ENCODE measurements around the gene MICAL2.

MICAL2 gene

DNA sequence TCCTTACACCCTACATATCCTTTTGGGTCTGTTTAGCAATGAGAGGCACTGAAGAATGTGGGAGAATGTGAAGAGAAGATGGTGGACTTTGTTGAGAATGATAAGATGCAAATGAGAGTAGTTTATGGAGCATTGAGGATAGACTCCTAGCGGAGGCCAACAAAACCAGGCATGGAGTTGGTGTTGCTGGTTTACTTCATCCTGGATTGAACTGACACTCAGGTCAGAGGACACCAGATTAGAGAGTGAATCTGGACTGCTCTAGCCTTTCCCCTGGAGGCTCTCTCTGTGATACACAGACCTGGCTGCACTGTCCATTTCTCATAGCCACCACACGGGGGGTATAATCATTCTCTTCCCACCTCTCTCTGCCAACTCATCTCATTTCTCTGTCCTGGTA is 98.7 kb downstream of the MICAL2 start:
- no peak for DNase-seq (ENCODE audit: low read depth, low spot score)

DNA sequence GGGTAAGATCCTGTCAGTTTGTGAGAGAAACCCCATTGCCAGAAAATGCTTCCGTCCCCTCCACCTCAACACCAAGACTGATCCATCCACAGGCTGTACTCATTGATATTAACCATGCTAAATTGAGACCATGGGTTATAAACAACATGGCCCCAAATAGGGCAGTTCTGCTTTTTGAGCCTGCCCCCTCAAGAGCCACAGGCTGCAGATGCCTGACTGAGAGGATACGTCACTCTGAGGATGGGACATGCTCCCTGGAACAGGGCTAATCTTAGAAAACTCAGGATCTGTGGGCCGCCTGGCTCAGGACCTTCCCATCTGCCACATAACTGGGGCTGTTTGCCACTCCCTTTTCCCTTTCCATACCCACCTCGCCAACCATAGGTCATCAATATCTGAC is 99.8 kb downstream of the MICAL2 start:
- no peak for DNase-seq (ENCODE audit: low read depth, low spot score)

DNA sequence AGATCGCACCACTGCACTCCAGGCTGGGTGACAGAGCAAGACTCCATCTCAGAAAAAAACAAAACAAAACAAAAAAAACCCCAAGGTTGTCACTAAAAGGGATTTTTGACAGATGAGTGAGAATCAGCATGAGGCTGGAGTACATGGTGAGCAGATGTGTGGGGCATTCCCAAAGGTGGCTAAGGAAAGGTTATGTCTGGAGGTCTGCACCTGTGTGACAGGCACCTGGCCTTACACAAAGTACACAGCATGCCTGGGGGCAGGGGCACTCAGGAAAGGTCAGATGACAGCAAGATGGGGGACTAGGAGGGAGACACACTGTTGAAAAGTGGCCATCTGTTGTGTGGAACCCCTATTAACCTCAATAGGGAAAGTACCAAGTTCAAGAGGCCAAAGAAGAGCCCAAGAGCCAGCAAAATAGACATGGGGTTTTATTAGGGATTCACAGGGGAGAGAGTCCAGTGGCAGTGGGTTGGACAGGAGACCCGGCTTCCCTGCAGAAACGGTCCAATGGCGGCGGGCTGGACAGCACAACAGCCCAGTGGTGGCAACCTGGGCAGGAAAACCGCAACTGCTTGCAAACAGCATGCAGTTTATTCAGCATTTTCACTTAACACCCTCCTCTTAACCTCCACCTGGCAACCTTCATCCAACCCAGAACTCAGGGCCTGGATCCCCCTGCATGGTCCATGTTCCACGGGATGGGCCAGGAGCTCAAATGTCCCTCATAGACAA is 101.1 kb downstream of the MICAL2 start:
- no peak for DNase-seq (ENCODE audit: low read depth, low spot score)

DNA sequence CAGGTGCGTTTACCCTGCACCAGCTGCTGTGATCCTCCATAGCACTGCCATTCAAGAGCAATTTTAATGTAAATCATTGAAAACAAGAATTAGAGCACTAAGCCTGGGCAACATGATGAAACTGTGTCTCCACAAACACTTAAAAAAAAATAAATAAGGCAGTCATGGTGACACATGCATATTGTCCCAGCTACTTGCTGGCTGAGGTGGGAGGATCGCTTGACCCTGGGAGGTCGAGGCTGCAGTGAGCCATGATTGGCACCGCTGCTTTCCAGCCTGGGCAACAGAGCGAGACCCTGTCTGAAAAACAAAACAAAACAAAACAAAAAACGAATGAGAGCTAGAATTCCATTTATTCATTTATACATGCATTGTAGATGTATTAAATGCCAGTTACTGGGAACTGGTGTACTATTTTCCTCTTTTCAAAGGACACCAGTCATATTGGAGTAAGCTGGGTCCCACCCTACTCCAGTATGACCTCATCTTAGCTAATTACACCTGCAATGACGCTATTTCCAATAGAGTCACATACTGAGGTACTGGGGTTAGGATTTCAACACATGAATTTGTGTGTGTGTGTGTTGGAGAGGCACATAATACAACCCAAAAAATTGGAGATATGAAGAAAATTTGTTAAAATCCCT is 101.9 kb downstream of the MICAL2 start:
- DNase-seq (ENCODE audit: low read depth, low spot score): no peak

DNA sequence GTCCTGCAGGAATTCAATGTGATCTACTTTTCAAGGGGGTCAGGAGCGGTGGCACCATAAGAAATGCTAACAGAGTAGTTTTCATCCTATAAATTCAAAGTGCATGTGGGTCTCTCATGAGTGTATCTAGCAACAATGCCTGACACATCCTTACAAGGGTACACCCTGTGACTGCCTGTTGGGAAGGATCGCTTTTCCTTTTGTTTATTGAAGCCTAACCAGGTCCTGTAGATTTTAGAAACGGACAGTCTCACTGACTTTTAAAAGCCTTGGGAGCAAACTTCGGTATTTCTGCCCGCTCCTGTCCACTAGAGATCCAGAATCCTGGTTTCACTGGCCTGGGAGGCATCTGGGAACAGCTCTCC is 102.4 kb downstream of the MICAL2 start:
- DNase-seq (ENCODE audit: low read depth, low spot score): no peak

DNA sequence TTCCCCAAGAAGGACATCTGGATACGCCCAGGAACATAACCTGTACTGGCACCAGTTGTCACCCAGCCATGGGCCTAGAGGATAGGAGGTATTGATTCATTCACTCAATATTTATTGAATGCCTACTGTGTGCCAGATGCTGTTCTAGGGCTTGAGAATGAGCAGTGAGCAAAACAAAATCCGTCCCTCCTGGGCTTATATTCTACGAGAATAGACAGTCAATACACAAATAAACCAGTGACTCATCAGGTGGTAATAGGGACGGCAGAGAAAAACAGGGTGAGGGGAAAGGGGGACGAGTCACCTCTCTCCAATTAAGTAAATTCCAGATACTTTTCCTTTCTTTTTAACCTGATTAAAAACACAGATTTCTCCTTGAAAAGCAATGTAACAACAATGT is 103.5 kb downstream of the MICAL2 start:
- no peak for DNase-seq (ENCODE audit: low read depth, low spot score)

DNA sequence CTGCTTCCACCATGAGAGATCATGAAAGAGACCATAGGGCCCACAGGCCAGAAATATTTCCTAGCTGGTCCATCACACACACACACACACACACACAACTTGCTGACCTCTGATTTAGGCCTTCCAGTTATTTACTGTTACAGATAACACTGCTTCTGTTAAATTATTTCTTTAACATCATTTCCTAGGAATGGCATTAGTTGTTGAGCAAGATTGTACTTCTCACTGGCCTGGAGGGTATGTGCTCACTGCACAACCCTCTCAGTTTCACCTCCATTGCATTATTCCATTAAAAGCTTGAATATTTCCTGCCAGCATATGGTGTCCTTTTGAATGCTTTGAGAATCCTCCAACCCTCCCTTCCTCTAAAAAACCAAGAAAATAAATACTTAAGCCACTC is 104.4 kb downstream of the MICAL2 start:
- no peak for DNase-seq (ENCODE audit: low read depth, low spot score)

DNA sequence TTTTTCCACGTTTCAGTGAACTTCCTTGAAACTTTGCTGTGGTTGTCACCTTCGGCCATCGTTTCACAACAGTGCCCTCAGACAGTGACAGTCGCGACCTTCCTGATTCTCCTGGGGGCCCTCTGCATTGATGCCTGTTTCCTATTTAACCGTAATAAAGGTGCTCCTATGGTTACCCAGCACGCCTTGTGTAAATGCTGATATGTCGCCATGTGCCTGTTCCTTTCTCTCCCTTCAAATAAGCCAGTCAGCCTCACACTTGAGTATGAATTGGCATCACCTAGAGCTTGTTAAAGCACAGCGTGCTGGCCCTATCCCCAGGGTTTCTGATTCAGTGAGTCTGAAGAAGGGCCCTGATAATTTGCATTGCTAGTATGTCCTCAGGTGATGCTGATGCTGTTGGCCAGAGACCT is 104.8 kb downstream of the MICAL2 start:
- DNase-seq (ENCODE audit: low read depth, low spot score): no peak

DNA sequence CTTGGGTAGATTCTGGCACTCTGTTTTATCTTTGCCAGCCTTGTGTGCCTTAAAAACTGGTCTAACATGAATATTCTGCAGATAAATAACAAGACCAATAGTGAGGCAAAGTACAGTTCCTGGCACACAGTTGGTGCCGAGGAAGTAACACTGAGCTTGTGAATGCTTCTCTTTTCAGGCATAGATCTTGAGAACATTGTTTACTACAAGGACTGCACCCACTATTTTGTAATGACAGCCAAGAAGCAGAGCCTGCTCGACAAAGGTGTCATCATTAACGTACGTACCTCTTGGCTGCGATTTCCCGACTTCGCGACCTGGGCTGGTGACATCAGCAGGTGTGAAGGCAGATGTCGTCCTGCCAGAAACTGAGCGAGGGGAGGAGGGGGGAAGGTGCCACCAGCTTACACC is 105.7 kb downstream of the MICAL2 start:
- DNase-seq (ENCODE audit: low read depth, low spot score): no peak

DNA sequence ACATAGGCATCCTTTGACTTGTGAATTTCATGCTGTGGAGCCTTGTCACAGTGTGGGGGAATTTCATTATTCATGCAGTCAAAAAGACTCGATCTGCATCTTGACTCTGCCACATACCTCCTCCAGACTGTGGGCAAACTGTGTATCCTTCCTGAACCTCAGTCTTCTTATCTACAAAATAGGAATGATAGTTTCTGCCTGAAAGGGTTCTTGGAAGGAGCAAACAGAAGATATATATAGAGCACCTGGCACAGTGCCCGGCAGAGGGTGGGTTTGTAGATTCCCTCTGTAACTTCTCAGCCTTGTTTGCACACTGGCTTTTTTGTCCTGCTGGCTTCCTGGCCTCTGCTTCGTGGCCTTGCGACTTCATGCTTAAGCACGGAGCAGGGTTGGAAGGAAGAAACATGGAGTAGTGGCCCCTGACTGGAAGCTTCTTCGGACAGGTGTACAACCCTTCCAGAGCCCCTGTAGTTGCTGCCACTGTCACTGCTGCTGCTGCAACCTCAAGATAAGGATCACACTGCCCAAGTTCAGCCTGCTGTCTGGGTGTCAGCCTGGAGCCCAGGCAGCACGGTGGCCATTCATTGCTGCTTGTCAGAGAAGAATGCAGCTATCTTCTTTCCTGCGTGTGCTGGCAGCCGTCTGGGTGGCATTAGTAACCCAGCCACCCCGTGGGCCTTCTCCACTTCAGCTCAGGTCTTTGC is 106.4 kb downstream of the MICAL2 start:
- DNase-seq (ENCODE audit: low read depth, low spot score): no peak

DNA sequence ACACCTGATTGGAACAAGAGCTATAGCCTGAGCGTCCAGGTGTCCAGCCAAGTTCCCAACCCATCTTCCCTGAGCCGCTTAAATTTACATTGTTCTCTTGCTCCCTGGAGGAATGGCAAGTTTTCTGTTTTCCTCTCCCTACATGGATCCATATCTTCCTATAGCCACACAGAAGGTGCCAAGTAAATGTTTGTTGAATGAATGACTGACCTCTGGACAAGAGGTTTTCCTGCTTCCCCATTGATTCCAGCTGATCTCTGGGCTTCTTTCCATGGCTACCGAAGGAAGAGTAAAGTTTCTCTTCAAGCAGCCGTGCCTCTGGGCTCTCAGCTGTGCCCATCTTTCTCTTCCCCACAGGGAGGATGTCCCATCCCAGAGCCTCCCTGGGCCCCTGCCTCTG is 107.5 kb downstream of the MICAL2 start:
- no peak for DNase-seq (ENCODE audit: low read depth, low spot score)

DNA sequence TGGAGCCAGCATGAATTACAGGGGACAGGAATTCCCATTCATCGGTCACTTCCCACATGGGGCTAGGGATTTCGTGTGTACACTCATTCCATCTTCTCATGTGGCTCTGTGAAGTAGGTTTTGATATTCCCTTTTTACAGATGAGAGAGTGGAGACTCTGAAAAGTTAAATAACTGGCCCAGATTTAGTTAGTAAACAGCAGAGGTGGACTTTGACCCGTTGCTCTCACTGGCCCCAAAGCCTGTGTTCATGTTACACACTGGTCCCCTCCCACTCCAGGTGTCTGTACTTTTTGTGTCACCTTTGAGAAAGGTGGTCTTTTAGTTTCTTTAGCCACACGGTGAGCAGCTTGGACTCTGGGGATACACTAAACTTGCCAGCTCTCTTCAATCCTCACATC is 108.5 kb downstream of the MICAL2 start:
- no peak for DNase-seq (ENCODE audit: low read depth, low spot score)

DNA sequence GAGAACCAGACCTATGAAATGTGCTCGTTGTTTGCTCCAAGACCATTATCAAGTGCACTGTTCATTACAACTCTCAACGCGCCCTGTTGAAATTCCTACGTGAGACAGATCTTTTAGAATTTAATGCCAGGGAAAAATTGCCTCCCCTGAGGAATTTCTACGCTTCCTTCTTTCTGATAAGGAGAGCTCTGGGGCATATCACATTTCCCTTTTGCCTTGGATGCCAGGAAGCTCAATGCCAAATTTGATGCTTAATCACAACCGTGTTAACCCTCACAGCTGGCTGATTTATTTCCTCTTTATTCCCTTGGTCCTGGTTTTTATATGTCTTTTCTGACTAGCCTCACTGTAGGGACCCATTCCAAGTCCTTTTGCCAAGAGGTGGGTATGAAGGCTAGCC is 109.4 kb downstream of the MICAL2 start:
- no peak for DNase-seq (ENCODE audit: low read depth, low spot score)

DNA sequence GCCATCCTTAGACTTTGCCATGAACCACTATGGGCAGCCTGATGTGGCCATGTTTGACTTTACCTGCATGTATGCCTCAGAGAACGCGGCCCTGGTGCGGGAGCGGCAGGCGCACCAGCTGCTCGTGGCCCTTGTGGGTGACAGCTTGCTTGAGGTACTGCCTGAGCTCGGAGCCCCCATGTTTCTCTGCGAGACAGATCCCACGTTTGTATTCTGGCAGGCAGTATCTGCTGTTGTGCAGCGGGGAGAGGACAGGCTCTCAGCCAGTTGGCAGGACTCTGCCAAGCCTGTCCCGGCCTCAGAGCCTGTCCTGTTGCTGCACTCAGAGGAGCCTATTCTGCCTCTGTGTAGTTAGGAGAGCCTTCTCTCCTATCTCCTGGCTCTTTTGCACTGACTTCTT is 109.9 kb downstream of the MICAL2 start:
- no peak for DNase-seq (ENCODE audit: low read depth, low spot score)

DNA sequence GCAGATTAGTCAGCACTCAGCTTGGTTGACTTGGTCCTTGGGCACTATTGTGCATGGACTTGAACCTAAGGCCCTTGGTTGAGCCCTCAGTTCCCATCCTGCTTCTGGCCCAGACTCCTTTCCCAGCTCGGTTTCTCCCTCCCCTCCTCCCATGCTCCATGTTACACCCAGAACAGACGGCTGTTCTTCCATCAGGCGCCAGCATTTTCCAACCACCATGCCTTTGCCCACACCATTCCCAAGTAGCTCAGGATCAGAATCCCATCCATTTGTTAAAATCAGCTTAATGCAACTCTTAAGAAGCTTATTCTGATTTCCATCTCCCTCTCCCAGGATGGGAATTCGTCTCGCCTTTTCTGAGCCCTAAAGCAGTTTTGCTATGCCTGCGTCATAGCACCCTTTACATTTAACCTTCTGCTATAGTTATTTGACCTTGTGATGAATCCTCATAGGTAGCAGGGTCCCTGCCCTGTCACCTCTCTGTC is 110.7 kb downstream of the MICAL2 start:
- DNase-seq (ENCODE audit: low read depth, low spot score): no peak

DNA sequence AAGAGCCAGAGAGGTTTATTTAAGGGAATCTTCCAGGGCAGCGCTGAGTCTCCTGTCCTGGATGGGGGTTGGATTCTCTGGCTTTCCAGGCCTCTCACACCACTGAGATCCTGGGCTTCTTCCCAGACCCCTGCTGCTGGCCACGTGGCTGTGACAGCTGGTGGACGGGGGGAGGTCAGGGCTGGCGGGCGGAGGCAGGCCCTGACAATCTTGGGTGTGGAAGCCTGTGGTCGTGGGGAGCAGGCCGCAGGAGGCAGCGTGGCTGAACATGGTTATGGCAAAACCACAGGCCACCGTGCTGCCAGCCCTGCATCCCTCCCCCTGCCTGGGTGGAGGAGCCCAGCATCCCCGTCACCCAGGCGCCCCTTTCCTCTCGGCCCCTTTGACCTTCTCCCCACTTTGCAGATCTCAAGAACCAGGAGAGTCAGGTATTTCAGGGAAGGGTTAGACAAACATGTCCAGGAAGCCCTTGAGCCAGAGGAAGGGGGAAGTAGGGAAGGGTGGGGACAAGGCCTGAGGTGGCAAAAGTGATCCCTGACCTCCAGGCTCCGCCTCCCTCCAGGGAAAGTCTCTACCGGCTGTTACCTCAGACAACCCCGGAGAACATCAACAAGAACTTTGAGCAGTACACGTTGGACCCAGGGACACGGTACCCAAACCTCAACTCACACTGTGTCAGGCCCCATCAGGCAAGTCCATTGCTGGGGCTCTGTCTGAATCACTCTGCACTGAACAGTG is 111.8 kb downstream of the MICAL2 start:
- no peak for DNase-seq (ENCODE audit: low read depth, low spot score)

DNA sequence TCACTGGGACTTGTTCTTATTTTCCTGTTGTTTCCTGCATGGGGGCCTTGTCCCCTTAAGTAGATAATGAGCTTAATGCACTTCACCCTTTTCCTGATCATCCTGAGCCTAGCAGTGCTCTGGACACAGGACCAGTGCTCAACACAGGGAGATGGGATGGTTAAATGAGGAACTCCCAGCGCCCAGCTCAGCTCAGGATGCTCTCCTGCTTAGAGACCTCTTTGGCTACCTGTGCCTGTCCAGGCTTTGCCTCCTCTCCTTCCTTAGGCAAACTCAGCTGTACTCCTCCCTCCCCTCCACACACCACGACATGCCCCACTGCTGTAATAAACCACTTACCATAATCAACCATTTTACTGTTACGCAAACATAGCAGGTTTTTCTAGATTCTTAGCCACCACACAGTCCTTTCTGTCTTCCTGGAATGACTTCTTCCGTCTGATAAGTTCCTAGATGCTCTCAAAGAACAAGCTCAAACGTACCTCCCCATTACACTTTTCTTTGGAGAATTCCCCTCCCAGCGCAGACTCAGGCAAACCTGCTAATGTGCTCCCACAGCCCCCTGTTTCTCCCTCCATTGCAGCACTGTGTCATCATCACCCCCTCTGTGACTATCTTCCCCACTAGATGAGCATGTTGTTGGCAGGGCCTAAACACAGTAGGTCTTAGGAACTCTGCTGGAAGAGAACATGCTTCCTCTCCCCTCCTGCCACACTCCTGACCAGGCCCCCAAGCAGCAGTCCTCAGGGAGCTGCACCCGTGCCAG is 113.6 kb downstream of the MICAL2 start:
- no peak for DNase-seq (ENCODE audit: low read depth, low spot score)

DNA sequence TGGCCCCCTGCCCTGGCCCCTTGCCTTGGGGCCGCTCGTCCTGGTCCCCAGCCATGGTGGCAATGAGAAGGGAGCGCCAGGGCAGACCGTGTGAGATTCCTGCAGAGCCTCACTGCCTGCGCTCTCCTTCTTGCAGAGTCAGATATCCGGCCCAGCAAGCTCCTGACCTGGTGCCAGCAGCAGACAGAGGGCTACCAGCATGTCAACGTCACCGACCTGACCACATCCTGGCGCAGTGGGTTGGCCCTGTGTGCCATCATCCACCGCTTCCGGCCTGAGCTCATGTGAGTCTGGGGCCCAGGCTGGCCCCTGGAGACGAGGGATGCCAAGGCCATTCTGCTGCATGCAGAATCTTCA is 114.1 kb downstream of the MICAL2 start:
- DNase-seq (ENCODE audit: low read depth, low spot score): peak; percentile 52

DNA sequence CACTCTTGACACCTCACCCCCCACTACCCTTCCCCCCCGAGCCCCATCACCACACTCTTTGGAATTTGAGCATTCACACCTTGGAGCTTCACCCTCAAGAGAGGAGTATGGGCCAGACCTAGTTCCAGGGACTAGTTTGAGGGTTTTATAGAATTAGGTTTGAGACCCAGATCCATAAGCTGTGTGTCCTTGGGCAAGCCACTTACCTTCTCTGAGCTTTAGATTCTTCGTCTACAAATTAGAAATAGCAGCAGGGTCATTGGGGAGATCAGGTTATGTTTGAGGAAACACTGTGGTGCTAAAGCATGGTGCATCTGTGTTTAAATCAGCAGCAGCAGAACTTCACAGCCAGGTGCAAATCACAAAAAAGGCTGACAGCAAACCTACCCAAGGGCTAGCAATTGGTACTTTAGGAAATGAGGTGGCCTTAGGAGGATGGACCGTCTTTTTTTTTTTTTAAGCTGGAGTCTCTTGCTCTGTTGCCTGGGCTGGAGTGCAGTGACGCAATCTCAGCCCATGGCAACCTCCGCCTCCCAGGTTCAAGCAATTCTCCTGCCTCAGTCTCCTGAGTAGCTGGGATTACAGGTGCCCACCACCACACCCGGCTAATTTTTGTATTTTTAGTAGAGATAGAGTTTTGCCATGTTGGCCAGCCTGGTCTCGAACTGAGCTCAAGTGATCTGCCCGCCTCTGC is 114.8 kb downstream of the MICAL2 start:
- DNase-seq (ENCODE audit: low read depth, low spot score): no peak

DNA sequence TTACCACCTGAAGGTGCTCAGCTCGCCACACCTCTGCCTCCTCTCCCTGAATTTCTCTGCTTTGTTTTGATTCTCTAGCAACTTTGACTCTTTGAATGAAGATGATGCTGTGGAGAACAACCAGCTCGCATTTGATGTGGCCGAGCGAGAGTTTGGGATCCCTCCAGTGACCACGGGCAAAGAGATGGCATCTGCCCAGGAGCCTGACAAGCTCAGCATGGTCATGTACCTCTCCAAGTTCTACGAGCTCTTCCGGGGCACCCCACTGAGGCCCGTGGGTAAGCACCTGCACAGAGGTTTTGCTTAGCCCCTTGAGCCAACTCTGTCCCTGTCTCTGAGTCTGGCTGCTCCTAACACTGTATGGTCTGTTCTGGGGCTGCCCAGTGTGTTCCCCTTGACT is 115.7 kb downstream of the MICAL2 start:
- DNase-seq (ENCODE audit: low read depth, low spot score): no peak

Measured in activated naive CD8-positive, alpha-beta T cell treated with anti-CD3 and anti-CD28 coated beads, Interleukin-2, amount 50 U/mL, for 16 hours (primary cell).